ENCODE measurements around the gene LNX1.

Gene LNX1

DNA sequence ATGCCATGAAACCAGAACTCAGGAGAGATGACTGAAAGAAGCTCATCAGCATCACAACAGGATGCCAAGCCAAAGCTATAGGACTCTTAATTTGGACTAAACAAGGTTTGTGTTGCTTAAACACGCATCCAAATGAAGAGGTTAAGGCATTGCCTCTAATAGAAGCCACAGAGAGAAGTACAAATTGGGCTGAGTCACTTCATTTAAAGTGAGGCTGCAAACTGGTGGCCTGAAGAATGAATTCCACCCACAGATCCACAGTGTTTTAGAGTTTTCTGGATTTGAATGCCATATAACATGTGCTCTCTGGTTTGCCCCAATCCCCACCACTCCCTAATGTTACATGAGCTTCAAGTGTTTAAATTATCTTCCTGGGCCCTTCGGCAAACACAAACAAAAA lies 110.4 kb downstream of the LNX1 start:
- H3K36me3 ChIP-seq (ENCODE audit: control insufficient read depth, insufficient read depth, low read length) = no peaks in the 10 kb centered on the region
- H3K4me3 ChIP-seq (replicated peaks; ENCODE audit: low read depth, low read length) = no peak overlapping the region
- peaks cover 1% of the 10 kb centered on the region; the same call in 1 of the 2 replicates for H3K27me3 ChIP-seq (replicated peaks; ENCODE audit: control insufficient read depth, insufficient read depth, low read length)
- TF ChIP-seq, protein P1, sequence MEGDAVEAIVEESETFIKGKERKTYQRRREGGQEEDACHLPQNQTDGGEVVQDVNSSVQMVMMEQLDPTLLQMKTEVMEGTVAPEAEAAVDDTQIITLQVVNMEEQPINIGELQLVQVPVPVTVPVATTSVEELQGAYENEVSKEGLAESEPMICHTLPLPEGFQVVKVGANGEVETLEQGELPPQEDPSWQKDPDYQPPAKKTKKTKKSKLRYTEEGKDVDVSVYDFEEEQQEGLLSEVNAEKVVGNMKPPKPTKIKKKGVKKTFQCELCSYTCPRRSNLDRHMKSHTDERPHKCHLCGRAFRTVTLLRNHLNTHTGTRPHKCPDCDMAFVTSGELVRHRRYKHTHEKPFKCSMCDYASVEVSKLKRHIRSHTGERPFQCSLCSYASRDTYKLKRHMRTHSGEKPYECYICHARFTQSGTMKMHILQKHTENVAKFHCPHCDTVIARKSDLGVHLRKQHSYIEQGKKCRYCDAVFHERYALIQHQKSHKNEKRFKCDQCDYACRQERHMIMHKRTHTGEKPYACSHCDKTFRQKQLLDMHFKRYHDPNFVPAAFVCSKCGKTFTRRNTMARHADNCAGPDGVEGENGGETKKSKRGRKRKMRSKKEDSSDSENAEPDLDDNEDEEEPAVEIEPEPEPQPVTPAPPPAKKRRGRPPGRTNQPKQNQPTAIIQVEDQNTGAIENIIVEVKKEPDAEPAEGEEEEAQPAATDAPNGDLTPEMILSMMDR (IDR thresholded peaks at IDR 0.05; ENCODE audit: insufficient read depth, low read length, poor library complexity, severe bottlenecking) = no peak
- DNase-seq (ENCODE audit: extremely low read depth, insufficient read length) = no peak

DNA sequence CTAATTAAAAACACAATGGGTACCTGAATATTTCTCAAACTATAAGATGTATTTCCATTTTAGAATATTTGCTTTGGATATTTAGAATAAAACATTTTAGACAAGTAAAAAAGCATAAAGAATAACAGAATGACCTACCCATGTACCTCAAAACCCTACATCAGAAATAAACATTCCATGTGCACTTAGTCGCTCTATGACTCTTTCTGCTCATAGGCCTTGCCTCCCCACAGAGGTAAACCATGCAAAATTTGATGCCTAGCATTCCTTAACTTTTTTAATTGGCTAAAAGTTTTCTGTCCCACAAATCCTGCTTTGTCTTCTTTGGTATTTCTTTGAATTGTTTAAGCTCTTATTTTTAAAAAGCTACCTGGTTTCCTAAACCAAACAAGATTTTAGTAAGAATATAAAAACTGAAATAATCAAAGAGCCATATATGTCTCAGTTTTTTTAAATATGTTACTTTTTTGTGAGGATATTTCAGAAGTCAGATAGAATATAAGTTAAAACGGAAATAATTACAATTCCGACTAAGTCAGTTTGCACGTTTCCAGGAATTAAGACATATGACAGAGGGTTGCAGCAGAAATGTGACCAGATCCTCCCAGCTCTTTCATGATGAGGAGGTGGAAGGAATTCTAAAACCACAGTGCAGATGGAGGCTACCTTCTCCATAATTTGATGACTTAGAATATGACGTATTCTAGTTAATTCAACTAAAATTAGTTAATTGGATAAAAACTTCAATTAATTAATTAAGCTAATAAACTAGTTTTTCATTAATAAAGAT lies 111.4 kb downstream of the LNX1 start:
- TF ChIP-seq, protein P1 (IDR thresholded peaks at IDR 0.05; ENCODE audit: insufficient read depth, low read length, poor library complexity, severe bottlenecking) = no peak
- Histone ChIP-seq H3K36me3 (ENCODE audit: control insufficient read depth, insufficient read depth, low read length) (no peaks in the 10 kb centered on the region), H3K4me3 (replicated peaks; ENCODE audit: low read depth, low read length) (no peak overlapping the region), H3K27me3 (replicated peaks; ENCODE audit: control insufficient read depth, insufficient read depth, low read length) (peaks cover 1% of the 10 kb centered on the region; the same call in 1 of the 2 replicates)
- no peak for DNase-seq (ENCODE audit: extremely low read depth, insufficient read length)

DNA sequence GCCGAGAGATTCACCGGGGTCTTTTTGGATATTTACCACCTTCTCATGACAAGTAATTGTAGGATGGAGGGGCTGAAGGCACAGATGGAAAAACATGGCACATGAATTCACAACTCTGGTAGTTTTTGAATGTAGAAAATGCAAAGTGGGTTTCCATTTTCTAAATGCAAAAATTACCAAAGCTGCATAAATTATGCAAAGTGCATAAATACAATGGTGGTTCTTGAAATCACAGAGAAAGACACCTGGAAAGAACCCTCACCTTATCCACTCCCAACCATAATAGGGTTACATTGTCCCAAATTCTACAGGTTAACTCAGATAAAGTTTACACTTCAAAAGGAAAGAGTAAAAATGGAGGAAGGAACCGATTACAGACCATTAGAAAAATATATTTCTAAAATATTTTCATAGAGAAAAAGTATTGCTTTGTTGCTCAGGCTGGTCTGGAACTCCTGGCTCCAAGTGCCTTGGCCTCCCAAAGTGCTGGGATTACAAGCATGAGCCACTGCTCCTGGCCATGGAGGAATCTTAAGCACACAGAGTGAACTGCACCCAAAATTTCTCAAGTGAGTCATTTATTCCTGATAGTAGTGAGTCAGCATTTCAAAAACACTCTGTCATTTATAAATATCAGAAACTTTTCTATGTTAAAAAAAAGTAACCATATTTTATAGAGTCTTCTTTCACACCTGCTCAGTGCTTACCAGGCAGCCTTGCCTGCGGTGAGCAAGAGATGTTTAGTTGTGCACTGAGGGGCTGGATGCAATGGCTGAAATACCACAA lies 112.4 kb downstream of the LNX1 start:
- no peak overlapping the region for H3K4me3 ChIP-seq (replicated peaks; ENCODE audit: low read depth, low read length)
- TF ChIP-seq, protein P1 (IDR thresholded peaks at IDR 0.05; ENCODE audit: insufficient read depth, low read length, poor library complexity, severe bottlenecking) = no peak
- no peak for DNase-seq (ENCODE audit: extremely low read depth, insufficient read length)

DNA sequence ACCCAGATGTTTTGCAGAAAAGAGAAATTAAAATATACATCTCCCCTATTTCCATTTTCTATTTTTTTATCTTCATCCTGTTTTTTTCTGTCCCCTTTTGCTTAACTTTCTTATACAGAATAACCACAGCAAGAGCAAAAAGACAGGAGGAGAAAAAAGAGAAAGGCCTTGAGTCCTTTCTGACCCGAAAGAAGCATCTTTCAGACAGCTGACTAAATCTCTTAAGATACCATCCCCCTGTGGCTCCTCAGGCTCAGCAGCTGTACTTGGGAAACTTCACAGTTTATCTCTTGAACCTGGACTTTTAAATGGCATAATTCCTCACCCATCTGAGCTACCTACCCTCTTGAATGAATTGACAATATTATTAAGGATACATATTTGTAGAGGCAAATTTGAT lies 113.7 kb downstream of the LNX1 start:
- no peak for DNase-seq (ENCODE audit: extremely low read depth, insufficient read length)
- Histone ChIP-seq H3K27me3 (replicated peaks; ENCODE audit: control insufficient read depth, insufficient read depth, low read length) (peaks cover 1% of the 10 kb centered on the region; the same call in 1 of the 2 replicates), H3K4me3 (replicated peaks; ENCODE audit: low read depth, low read length) (no peak overlapping the region), H3K36me3 (ENCODE audit: control insufficient read depth, insufficient read depth, low read length) (no peaks in the 10 kb centered on the region)
- TF ChIP-seq, protein P1 (IDR thresholded peaks at IDR 0.05; ENCODE audit: insufficient read depth, low read length, poor library complexity, severe bottlenecking) = no peak

More for the DNA sequence above, 112.4 kb downstream of the LNX1 start:
- H3K36me3 ChIP-seq (ENCODE audit: control insufficient read depth, insufficient read depth, low read length) = no peaks in the 10 kb centered on the region
- H3K27me3 ChIP-seq (replicated peaks; ENCODE audit: control insufficient read depth, insufficient read depth, low read length) = peaks cover 1% of the 10 kb centered on the region; the same call in 1 of the 2 replicates

DNA sequence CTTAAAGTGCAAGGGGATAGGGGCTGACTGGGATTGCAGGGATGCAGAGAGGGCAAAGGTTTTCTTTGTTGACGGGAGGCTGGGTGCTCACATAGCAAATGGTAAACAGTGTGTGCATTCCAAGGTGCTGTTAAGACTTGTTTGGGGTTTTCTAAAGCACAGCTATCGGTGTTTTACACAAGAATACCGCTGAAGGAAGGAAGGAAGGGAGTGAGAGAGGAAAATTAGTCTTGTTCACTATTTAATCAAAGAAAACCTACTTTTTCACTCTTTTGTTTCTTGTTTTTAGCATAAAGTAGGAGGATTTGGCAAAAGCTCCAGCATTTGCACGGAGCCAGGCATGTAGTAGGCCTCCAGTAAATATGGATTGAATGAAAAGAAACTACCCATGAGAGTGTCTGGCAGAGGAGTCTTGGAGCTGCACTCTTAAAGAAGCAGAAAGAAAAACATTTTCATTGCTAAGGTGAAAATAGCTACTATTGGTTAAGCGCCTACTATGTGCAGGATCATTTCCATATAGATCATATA lies 114.2 kb downstream of the LNX1 start:
- no peaks in the 10 kb centered on the region for H3K36me3 ChIP-seq (ENCODE audit: control insufficient read depth, insufficient read depth, low read length)
- peaks cover 1% of the 10 kb centered on the region; the same call in 1 of the 2 replicates for H3K27me3 ChIP-seq (replicated peaks; ENCODE audit: control insufficient read depth, insufficient read depth, low read length)
- H3K4me3 ChIP-seq (replicated peaks; ENCODE audit: low read depth, low read length) = no peak overlapping the region
- DNase-seq (ENCODE audit: extremely low read depth, insufficient read length) = no peak
- TF ChIP-seq, protein P1 (IDR thresholded peaks at IDR 0.05; ENCODE audit: insufficient read depth, low read length, poor library complexity, severe bottlenecking) = no peak
